Limb (tissue), 2 donors: ENCODE measurements around the gene PYGB.
A peak's percentile ranks its signal among the peaks of the same experiment; 100 is the strongest.

ENCODE experiments used
- DNase-seq, 2 donors: peaks; one replicate each; pipeline ENCODE4 v3.0.0-alpha.2; 2016; ENCODE audit errors: extremely low spot score in 2 of 2

PYGB gene

DNA sequence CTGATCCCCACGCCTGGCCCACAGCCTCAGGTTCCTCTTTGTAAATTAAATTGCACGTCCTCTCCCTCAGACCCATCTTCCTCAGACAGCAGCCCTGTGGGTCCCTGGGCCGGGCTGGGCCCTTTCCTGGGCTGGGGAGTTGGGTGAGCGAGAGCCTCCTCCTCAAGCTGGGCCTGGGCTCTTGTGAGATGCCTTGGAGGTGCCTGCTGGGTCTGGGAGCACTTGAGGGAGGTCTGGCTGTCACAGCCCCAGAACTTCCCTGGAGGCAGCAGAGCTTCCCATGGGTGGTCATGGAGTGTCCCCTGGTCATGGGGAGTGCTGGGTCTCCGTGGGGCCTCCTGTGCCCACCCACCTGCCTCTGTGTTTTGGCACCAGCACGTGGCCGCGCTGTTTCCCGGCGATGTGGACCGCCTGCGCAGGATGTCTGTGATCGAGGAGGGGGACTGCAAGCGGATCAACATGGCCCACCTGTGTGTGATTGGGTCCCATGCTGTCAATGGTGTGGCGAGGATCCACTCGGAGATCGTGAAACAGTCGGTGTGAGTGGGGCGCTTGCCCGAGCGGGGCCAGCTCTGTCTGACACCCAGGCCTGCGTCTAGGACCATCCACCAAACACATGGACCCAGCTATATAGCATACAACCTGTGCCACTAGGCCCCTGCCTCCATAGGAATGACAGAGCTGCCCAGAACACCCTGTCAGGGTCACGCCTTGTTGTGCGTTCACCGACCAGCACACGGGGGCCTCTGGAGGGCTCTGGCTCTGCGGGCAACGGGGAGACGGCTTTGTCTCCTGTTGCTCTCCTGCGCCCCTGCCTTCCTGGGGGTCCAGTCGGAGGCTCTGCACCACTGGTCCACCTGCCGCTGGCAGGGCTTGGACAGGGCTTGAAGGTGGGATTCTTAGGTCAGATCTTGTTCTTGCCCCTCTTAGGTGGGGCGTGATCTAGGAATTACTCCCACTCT is 33.0 kb downstream of the PYGB start:
- DNase-seq = peak in 1 of 2 donors; percentile 21

DNA sequence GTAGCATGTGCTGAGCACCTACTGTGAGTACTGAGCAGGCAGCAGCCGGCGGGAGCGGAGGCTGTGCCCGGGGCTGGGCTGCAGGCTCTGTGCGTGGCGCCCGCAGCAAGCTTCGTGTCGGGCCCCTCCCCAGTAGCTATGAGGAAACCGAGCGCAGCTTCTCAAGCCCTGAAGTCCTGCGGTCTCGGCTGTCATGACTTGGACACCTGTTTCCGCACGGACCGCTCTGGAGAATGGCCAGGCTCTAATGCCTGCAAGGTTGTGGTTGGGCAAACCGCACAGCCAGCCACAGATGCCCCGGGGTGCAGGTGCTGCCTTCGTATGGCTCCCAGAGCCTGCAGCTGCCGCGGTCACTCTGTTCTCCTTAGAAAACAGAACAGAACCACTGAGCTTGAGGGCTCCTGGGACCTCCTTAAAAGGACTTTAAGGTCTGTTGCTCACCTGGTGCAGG is 33.7 kb downstream of the PYGB start:
- DNase-seq = peak; percentile 6 to 37

DNA sequence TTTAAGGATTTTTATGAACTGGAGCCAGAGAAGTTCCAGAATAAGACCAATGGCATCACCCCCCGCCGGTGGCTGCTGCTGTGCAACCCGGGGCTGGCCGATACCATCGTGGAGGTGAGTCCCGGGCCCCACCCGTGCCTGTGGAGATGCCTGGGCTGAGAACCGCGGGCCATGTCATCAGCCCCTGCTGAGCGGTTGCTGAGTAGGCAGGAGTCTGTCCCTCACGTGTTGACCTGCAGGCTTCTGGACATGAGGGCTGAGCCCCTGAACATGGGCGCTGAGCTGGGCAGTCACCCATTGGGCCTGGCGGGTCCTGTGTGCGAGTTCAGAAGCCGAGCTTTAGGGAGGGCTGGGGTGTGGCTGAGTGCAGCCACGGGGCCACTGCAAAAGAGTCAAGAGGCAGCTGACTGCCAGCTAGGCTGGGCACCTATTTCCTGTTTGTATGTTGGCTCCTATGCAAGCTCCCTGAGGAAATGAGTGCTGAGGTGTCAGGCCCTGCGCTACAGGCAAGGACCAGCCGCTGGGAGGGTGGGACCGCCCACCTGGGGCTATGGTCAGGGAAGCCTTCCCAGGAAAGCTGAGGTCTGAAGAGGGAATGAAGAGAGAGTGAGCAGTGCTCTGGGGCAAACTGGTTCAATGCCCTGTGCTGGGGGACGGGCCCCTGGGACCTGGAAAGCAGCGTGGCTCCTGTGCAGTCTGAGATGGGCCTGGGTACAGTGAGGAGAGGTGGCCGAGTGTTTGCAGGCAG is 34.3 kb downstream of the PYGB start:
- peak in 1 of 2 donors; percentile 18 for DNase-seq

DNA sequence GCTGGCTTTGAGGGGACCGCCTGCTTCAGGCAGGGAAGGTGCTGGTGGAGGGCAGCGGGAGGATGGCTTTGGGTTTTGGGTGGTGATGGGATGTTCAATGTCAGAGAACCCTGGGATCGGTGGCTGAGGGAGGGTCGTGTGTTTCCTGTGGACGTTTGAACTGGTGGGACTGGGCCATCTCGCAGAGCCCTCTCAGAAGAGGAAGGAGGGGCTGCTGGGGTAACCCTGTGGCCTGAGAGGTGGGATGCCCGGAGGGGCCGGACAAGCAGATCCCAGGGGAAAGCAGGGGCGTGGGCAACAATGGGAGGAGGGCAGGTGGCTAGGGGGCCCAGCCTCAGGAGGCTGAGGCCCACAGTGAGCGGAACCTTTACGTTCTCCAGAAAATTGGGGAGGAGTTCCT is 34.9 kb downstream of the PYGB start:
- DNase-seq = no peak

DNA sequence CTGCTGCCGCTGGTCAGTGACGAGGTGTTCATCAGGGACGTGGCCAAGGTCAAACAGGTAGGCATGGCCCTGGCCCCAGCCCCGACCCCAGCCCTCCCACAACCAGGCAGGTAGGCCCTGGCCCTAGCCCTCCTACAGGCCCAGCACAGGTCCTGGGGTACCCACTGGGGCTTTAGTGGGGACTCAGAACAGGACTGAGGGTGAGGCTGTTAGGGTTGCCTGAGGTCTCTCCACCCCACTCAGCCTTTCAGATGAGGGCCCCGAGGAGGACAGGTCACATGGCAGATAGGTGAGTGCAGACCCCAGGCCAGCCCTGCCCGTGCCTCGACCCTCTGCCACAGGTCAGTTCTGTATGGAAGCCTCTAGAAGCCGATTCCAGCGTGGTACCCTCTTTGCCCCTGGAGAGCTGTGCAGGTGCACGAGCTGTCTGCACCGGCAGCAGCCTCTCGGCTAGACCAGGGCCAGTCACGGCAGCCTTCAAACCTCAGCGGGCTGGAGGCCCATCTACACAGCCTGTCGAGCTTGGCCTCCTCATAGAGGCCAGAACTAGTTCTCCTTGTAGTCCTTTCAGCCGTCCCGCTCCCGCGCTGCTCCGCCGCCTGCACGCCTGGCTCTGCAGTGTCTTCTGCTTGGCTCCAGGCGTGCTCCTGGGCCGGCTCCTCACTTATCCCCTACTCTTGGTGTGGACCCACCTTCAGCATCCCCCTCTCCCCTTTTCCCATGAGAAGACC is 35.5 kb downstream of the PYGB start:
- DNase-seq = peak in 1 of 2 donors; percentile 21

DNA sequence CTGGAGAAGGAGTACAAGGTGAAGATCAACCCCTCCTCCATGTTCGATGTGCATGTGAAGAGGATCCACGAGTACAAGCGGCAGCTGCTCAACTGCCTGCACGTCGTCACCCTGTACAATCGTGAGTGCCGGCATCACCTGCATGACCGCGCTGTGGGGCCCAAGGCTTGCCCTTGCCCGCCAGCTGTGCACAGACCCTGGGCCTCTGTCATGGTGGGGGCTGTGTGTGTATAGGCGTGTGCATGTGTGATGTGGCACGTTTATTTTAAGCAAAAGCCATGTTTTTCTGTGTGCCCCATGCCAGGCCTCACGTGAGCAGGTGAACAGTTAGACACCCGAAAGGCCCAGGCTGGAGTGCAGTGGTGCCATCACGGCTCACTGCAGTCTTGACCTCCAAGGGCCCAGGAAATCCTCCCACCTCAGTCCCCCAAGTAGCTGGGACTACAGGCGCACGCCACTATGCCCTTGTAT is 36.3 kb downstream of the PYGB start:
- no peak for DNase-seq

DNA sequence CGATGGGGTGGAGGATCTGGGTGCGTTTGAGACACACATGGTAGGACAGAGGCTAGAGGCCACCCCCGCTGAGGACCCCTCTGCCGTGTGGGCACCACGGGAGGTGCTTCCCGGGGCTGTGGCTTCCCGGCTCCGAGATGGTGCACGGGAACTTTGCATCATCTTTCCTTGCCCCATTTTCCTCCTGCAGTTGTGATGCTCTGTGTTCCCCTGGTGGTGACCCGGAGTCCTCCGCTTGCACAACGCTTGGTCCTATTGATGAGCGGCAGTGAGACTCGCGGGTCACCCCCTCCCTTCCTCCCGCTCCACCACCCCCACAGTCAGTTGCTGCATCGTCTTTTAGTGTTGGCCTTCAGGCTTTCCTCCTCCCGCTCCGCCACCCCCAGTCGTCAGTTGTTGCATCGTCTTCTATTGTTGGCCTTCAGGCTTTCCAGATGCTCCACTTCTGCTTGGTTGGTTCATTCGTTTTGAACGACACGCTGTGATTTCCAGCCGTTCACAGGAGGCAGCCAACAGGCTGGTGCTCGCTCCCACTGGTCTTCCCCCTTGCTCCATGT is 37.3 kb downstream of the PYGB start:
- peak in 1 of 2 donors; percentile 19 for DNase-seq

DNA sequence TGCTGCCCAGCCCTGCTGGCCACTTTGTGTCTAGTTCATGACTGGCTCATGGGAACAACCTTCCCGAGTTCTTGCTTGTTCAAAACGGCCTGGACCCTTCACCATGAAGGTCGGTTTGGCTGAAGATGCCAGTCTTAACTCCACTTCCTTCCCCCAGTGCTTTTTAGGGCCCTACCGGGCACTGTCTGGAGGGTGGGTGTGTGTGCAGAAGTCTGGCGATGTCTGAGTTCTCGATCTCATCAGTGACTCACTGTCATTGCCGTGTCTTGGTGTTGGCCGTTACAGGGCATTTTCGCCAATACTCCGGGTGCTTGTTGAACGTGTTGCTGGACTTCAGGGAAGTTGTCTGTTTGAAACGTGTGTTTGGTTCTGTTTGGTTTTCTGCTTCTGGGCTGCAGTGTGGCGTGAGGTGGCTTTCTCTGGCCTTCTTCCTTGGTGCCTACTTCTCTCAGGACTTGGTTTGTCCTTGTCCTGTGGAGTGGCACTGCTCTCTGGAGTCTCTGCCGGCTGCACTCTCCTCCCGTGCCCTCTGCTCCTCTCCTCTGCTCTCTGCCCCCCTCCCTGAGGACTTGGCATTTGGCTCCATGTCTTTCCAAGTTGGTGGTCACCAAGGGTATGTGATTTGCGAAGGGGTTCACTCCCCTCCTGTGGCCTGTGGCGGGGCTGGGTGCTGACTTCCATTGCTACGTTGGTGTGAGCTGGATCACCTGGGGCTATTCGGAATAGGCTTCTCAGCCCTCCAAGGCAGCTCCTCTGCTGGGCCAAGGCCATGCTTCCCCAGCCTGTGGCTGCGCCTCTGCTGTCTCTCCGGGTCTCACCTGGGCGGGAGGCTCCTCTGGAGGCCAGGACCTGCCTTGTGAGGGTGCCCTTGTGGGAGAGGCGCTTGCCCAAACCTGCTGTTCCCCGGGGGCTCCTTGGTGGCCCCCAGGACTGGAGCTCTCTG is 38.2 kb downstream of the PYGB start:
- DNase-seq = no peak

DNA sequence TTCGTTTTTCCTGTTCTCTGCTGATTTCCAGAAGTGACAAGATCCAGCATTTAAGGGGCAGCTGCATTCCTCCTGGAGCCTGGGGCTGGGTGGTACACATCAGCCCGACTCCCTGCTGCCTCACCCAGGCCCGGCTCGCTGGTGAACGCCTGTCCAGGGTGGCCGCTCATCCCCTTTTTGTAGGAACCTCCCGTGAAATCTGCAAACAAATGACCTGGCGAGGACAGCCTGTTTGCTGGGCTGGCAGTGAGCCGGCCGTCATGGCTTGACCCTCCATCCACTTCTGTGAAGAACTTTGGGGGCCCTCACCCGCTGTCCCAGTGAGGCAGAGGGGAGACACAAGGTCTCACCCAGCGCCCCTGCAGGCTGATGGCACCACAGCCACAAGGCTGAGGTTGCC is 39.0 kb downstream of the PYGB start:
- no peak for DNase-seq

DNA sequence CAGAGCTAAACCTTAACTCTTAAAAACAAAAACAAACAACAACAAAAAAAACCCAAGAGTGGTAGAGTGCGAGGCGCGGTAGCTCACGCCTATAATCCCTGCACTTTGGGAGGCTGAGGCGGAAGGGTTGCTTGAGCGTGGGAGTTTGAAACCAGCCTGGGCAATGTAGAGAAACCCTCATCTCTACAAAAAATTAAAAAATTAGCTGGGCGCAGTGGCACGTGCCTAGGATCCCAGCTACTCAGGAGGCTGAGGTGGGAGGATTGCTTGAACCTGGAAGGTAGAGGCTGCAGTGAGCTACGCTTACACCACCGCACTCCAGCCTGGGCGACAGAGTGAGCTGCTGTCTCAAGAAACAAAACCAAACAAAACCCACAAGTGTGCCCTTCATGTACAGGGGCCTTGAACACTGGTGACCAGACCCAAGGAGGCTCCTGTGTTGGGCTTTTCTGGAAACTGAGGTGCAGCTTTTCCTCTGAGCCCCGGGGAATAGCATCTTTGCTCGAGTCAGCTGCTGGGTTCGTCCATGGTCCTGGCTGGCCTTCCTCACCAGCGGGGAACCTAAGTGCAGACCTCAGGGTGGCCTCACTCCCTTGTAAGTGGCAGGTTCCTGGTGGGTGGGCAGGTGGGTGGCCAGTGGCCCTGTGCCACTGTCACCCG is 39.9 kb downstream of the PYGB start:
- DNase-seq = no peak

DNA sequence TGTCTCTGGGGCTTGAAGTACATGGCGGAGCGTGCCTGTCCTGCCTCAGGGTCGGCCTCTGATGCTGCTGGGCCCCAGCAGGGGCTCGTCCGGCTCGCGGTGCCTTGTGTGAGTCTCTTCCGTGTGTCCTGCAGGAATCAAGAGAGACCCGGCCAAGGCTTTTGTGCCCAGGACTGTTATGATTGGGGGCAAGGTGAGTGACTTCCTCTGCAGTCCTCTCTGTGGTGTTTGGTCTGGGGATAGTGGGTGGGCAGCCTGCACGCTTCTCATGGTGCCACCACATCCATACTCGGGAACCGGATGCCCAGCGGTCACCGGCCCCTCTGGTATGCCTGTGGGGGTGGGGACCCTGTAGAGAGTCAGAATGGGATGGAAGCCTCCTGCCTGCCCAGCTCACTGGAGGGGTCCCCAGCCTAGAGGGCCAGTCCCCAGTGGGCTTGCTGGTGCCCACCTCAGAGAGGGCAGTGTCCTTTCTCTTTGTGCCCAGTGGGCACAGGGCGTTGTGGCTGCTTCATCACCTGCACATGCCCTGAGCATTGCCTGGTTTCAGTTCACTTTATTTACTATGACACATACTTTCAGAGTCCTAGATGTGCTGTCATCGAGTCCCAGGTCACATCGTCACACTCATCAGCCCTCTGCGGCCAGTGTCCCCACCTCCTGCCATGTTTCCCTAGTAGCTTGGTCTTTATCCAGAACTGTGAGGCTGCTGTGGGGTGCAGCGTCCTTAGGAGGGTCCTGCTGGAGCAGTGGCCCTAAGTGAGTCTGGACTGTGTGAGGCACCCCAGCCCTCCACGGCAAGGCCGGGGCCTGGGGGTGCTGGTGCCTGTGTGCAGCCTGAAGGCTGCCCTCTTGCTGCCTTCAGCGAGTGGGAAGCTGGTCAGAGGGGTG is 40.7 kb downstream of the PYGB start:
- no peak for DNase-seq

DNA sequence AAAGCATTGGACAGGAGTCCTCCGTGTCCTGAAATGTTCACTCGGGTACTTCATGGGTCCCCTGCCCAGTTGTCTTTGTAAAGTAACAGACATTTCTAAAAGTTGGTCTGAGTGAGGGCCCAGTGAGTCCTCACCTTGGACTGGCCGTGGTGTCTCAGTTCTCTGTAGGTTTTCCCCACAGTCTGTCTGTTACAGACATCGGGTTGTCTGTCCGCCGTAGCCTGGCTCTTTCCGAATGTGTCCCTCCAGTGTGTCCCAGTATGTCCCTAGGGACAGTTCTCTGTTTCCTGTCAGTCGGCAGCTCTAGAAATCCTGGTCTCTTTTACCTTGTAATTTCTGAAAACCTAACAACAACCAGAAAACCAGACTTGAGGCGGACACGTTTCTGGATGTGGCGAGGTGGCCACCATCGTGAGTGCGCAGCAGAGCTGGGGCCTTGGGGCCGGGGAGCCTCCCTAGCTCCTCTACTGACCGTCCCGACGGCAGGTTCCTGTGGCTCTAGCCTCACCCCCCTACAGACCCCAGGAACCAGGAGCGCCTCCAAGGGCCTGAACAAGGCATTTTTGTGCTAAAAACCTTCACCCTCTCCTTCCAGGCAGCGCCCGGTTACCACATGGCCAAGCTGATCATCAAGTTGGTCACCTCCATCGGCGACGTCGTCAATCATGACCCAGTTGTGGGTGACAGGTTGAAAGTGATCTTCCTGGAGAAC is 42.2 kb downstream of the PYGB start:
- no peak for DNase-seq

DNA sequence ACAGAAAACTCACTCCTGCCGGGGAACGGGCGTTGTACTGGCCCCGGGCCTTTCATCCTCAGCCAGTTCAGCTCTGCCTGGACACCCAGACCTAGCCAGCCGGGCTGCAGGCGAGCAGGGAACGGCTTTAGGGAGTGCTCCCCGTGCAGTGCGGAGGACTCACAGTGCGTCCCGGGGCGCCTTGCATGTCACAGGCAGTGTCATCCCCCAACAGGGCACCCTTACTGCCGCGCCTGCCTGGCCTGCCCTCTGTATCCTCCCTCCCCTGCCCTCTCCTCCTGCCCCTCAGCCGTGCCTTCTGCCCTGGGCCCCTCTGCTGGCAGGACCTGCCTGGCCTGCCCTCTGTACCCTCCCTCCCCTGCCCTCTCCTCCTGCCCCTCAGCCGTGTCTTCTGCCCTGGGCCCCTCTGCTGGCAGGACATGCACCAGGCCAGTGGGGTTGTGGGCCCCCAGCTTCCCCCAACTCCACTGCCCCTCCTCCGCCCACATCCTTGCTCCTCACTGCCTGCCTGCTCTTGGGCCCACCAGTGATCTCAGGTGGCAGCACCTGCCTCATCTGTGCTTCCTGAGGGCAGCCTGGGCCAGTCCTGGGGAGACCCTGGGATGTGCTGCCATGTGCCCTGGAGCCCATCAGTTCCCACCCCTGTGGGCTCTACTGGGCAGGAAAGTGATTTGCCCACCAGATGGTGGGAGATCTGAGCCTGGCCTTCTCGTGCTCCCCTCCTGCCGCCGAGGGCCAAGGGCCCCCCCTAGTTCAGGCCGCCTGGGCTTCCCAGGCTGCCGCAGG is 43.0 kb downstream of the PYGB start:
- no peak for DNase-seq

DNA sequence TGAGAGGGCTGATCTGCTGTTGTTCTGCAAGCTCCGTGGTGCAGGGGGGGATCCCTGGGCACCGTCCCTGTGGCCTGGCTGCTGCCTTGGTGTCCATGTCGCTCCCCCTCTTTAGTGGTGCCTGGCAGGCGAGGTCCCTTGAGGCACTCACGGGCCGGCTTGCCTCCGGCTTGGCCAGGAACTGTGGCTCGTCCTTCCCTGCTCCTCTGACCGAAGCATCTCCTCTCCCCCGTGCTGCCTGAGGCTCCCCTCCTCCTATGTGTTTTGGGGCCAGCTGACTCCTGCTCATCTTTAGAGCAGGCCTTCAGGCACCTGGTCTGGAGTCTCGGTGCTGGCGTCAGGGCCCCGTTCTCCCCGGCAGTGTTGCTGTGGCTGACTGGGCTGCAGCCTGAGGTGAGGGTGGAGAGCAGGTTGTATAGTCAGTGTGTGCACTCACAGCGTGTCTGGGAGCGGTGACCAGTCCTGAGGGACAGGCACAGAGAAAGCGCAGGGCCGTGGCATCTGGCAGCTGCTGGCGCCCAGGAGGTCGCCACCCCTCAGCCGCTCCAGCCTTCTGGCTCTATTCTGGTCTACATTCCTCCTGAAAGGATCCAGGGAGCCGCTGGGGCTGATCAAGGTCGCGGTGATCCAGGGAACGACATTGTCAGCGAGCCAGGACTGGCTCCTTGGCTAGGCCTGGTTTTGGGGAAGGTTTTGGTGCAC is 43.7 kb downstream of the PYGB start:
- DNase-seq = no peak

DNA sequence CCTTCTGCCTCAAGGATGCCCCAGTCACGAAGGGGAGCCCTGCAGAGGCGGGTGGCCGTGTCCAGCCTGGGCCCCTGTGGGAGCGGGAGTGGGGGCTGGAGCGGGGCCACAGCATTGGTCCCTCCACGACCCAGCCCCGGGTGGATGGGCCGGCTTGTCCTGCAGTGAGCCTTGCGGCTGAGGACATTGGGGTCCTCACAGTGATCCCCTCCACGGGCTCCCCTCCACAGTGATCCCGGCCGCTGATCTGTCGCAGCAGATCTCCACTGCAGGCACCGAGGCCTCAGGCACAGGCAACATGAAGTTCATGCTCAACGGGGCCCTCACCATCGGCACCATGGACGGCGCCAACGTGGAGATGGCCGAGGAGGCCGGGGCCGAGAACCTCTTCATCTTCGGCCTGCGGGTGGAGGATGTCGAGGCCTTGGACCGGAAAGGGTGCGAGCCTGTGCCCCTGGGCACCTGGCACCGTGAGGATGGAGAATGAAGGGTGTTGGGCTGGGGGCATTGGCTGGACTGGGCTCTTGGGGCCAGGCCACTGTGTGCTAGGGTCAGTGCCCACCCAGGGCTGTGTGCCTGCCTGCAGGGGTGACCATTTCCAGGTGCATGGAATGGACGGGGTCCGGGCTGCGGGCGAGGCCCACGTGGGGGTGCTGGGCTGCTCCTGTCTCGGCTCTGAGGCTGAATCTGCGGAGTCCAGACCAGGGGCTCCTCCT is 44.4 kb downstream of the PYGB start:
- no peak for DNase-seq

DNA sequence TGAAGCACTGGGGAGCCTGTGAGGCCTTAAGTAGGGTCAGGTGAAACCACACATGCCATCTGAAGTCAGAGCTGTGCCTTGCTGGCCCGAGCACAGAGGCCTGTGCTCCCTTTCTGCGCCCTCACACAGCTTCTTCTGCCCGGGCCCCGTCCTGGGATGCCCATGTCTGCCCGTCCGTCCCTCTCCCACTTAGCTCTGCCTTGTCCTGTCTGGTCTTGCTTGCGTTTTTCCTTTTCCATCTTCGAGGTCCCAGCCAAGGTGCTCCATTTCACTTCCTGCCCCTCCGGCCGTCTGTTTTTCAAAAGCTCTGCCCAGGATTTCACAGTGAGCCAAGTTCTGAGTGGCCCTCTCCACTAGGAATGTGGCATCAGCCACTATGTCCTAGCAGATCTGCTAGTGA is 45.6 kb downstream of the PYGB start:
- no peak for DNase-seq
